ENCODE results near the gene FOXD2.

Gene FOXD2

DNA sequence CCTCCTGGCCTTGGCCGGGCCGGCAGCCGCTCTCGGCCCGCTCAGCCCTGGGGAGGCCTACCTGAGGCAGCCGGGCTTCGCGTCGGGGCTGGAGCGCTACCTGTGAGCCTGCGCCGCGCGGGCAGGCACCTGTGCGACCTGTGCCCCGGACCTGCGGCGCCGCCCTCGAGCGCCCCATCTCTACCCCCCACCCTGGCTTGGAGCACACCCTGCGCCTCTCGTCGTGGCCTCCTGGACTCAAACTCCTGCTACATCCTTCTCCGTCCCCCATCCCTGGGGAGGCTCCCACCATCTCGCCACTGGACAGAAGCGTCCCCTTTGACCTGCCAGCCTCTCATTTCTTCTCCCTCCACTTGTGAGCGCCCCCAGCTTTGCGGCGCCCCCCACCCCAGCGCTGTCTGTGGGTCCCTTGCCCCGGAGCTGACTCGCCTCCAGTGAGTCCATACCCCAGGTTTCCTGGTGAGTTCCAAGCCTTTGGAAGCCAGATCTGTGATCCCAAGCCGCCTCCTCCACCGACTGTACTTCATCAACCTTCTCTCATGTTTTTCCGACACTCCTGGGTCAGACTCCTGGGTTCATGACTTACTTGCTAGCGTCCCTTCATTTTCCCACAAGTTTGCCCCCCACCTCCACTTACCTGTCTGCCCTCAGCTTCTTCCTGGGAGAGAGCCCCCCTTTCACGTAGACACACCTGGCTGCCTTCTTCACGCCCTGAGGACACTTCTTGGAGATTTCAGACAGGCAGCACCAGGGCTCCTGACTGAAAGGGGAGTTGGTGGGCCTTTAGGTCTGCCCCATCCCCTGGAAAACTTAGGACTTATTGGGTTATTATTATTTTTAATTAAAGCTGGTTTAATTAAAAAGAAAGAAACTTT is 20.4 kb upstream of the FOXD2 start:
- DNase-seq (ENCODE audit: low spot score), result no peak

DNA sequence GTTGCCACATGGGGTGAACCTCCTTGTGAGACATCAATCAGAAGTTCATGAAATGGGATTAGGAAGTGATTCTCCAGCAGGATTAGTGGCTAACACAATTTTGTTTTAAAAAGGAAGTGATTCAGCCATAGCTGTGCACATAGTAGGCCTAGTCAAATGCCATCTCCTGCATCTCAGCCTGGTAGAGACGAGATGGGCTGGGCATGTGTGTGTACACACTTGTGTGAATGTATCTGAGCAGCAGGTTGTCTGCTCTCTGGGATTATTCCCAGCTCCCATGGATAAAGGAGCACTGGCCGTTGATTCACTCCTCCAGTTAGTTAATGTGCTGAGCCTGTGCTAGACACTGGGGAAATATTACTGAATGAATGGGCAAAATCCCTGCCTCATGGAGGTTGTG is 19.7 kb upstream of the FOXD2 start:
- no peak for DNase-seq (ENCODE audit: low spot score)

DNA sequence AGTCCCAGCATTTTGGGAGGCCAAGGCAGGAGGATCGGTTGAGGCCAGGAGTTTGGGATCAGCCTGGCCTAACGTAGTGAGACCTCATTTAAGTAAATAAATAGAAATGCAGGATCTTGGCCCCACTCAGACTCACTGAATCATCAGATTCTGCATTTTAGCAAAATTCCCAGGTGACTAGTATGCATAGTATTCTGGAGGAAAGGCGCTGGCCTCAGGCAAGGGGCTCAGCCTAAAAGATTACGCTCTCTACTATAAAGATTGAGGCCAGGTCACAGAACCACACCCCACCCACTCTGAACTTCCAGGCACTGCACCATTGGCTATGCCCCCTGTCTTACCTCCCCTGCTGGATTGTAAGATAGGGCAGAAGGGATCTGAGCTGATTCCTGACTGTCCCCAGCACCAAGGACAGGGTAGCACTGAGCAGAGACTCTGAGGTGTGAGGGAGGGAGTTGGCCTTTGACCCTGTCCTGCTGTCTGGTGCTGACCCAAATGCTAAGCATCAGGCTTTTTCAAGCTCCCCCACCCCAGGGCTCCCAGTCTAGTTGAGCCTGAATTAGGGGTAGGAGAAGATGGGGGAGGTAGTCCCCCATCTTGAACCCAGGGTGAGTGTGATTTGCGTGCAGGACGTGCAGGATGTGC is 19.0 kb upstream of the FOXD2 start:
- no peak for DNase-seq (ENCODE audit: low spot score)

DNA sequence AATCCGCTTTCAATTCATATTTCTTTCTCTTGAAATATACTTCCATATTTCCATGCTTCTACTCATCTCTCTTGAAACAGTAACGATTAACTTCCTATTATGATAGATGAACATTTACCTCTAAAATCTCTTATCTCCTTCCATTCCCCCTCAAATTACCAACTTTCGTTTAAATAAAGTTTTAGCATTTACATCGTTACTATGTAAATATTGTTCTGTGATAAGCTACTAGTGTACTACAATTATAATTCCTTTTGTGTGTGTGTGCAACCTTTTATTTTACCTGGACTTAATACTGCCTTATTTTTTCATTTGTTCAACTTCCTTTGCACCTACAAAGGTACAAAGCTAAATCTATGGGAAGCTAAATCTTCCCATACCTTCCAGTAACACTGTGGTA is 17.3 kb upstream of the FOXD2 start:
- DNase-seq (ENCODE audit: low spot score), result no peak

DNA sequence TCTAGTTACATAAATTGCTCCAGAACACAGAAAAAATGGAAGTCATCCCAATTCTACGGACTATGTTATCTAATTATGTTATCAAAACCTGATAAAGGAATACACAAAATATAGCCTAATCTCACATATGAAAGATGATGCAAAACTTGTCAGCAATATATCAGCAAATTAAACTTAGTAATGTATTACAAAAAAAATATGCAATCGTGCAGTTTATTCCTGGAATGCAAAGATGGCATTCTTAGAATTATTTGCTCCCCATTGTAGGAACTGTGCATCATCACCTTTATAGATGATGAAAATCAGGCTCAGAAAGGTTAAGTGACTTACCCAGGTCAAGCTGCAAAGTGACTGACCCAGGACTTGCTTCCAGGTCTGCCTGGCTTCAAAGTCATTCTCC is 14.0 kb upstream of the FOXD2 start:
- DNase-seq (ENCODE audit: low spot score), result no peak

DNA sequence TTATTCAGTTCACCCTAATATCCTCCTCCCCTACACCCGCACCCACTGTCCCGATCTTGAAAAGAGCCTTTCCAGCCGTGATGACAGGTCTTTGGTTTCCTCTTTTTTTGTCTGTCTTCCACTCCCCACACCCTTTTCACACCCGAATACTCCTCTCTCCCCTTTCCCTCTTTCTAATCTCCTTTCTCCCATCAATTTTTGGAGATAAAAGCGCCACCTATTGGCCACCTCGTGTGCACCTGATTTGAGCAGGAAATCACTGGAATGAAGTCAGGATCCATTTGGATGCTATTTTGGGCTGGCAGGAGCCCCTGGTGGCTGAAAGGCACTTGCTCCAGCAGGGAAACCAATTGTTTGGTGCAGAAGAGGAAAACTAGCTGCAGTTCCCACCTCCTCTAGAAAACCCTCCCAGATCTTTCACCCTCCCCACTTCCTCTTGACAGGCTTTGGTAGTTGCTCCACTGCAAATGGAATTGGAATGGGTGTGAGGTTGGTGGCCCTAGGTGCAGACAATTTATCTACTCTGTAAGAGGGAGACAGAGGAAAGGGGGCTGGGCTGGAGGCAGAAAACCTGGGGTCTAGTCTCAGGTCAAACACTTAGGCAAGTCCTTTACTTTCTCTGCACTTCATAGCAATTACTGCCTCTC is 13.4 kb upstream of the FOXD2 start:
- peak; percentile 19 for DNase-seq (ENCODE audit: low spot score)

DNA sequence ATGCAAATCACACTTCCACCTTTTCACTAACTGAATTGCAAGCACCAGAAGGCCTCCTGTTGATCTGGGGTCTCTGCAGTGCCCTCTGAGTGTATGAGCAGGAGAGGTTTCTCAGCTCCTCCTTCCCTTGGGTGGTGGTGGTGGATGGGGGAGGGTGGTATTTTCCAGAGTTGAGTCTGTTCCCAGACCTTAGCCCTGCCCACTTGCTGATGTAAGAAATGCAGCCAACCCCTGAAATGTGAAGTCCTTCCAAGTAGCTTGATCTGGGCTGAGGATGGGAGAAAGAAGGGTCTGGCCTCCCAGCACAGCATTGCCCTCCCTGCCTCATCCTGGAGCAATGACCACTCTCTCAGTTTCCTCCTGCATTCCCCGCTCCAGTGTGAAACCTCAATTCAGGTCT is 6.3 kb upstream of the FOXD2 start:
- no peak for DNase-seq (ENCODE audit: low spot score)

DNA sequence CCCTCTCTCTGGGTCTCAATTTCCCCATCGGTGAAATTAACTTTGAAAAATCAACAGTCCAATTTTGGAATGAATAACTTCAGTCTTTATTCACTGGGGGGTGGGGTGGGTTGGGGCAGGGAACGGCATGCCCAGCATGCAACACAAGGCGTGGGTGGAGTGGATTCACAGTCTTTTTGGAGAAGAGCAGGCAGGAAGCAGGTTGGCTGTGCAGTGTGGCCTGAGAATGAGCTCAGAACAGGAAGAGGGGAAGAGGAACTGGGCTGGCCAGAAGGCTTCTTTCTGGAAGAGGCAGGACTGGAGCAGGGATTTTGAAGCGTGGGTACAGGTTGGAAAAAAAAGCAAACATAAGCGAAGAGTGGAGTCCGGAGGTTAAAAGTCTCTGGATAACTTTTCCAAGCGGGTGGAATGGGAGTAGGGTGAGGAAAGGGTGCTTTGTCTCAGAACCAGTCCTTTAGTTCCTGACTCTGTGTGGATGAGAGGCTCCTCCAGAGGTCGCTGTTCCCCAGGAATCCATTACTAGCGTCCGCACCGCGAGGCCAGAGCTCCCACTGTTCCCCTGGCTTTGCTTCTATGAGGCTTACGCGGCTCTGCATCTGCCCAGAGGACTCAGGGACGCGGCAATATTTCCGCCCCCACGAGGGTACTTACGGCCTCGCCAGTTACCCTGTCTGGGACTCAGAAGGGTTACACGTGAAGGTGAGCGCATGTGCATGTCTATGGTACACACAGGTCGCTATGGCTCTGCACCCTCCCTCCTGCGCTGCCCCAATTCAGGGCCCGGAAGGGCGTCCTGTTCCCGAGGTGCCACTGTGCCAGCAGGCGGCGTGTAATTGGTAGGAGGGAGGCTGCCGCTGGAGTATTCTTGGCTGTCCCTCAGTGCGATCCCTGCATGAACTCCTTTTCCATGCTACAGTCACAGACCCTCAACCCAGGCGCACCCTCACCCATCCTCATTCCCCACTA is 5.5 kb upstream of the FOXD2 start:
- peak; percentile 57 for DNase-seq (ENCODE audit: low spot score)

DNA sequence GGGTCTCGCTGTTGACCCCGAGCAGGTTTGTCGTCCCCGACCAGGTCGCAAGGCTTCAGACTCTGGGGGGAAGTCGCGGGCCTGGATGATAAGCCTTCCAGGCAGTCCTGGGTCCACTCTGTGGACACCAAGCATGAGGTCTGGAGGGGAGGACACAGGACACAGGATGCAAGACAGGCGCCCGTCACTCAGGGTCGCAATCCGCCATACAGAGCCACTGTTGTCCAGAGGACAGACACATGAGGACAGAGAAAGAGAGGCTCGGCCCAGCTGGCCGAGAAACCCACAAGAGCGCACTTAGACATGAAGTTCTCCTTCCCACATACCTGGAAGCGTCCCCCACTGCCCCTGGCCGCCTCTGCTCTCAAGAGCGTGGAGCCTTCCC is 4.8 kb upstream of the FOXD2 start:
- DNase-seq (ENCODE audit: low spot score), result no peak

DNA sequence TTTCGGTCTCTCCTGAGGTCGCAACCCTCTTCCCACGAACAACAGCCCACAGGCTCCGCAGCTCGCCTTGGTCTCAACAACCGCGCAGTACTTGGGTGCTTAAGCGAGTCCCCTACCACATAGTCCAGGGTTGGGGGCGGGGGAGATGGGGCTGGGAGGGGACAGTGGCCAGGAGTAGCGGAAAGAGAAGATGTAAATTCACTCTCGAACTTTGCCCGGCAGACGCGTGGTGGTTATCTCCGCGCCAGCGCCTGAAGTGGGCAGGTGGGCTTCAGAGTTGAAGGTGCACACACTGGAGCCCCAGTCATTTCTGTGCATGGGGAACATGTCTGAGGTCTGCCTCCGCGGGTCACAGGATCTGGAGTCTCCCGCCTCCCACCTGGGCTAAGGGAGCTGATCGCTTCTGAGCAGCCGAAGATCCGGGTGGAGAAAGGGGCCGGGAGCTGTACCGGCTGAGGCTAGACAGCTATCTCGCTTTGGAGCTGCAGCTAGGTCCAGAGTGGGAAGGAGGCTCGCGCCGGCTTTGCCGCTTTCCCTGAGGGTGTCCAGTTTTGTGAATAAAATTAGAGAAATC is 4.3 kb upstream of the FOXD2 start:
- DNase-seq (ENCODE audit: low spot score), result no peak

DNA sequence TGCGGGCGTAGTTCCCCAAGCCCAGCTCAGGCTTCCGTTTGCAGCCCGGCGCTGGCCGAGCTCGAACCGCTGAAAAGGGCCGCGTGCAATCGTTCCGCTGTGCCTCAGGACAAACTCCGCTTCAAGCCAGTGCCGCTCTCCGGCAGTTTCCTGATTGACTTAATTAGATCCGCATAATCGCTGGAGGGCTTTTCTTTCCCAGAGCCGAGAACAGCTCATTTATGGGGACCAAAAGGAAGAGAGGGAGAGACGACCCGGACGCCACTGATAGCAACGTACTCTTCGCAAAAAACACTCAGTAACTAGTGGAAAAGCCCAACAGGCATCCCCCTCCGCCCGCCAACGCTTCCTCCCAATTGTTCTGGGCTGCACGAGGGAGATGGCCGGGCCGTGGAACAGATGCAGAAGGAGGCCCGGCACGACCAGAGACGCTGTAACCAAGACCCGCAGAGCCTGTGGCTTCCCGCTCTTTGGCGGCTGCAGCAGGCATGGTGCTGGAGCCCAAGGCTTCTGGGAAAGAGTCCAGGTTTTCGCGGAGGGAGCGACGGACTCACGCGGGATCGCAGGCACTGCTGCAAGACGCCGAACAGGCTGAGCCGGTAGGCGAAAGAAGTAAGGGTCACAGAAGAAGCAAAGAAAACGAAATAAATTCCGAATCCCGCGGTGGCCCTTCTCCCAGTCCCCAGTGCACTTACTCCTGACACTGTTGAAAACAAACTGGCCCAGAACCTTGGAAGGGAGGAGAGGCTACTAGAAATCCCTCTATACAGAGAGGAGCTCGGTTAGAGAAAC is 3.6 kb upstream of the FOXD2 start:
- DNase-seq (ENCODE audit: low spot score), result no peak

DNA sequence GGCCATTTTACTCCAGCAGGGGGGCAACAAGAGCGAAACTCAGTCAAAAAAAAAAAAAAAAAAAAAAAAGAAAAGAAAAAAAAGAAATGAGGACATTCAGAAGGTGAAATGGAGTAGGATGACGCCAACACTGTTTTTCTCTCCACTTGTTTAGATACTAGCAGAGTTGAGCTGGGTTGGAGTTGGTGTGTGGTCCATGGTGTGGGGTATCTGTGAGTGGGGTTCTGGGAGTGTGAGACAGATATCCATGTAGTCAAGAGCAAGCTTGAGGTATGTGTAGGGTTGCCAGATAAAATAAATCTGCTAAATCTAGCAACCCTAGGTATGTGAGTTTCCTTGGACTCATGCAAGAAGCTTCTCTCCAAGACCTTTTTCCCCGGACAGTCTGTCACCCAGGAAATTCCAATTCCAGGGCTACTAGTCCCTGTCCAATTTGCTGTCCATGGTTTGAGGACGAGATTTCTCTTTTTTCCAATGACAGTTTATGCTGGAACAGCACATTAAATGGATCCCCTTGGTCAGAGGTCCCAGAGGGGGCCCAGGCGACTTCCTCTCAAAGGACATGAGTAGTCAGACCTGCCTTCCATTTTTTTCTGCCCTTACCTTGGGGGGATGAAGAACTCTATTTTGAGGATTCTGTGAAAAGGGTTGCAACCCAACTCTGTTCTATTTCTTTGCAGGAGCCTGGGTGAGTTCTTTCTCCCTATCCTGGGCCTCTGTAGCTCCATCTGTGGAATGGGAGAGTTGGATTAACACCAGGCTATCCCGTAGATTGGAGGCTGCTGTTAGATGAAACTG is 2.1 kb upstream of the FOXD2 start:
- DNase-seq (ENCODE audit: low spot score), result no peak

DNA sequence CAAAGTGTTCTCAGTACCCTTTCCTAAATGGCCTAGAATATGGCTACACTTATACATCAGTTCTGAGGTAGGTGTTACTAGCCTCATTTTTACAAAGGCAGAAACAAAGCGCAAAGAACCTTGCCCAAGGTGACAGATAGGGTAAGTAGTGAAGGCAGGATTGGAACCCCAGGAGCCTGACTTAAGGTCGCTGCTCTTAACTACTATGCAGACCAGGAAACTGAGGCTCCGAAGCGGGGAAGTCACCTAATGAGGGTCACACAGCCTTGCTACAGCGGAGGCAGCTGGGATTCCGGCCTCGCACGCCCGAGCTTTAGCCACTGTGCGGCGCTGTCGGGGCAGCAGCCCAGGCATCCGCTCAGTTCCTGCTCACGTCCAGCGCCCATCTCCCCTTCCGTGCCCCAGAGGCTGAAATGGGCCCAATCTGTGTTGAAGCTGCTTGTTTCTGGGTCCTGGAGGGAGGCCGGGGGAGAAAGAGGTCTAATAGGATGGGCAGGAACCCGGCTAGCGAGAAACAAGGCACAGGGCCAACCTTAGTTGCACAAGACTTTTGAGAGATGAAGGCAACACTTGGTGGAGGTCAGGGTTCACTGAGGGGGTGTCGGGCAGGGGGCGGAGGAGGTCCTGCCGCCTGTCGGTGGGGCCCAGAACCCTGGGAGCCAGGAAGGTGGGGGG is 1.4 kb upstream of the FOXD2 start:
- peak; percentile 76 for DNase-seq (ENCODE audit: low spot score)

DNA sequence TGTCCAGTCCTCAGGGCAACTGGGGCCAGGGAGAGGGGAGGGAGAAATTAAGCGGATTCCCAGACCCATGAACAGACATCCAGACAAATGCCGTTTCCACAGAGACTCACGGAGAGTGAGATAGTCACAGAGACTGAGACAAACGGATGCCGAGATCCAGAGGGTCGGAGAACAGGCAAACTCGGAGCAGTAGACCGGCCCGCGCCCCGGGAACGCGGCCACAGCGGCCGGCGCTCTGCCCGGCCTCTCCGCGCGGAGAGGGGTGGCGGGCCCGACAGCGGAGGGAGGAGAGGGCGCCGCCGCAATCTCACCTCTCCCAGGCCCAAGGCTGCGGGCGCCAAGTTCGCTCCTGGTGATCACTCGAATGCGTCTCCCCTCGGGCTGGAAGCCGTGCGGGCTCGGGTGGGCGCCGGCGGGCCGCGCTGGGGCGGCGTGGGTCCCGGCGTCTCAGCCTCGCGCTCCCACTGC is 831 bp upstream of the FOXD2 start:
- no peak for DNase-seq (ENCODE audit: low spot score)

DNA sequence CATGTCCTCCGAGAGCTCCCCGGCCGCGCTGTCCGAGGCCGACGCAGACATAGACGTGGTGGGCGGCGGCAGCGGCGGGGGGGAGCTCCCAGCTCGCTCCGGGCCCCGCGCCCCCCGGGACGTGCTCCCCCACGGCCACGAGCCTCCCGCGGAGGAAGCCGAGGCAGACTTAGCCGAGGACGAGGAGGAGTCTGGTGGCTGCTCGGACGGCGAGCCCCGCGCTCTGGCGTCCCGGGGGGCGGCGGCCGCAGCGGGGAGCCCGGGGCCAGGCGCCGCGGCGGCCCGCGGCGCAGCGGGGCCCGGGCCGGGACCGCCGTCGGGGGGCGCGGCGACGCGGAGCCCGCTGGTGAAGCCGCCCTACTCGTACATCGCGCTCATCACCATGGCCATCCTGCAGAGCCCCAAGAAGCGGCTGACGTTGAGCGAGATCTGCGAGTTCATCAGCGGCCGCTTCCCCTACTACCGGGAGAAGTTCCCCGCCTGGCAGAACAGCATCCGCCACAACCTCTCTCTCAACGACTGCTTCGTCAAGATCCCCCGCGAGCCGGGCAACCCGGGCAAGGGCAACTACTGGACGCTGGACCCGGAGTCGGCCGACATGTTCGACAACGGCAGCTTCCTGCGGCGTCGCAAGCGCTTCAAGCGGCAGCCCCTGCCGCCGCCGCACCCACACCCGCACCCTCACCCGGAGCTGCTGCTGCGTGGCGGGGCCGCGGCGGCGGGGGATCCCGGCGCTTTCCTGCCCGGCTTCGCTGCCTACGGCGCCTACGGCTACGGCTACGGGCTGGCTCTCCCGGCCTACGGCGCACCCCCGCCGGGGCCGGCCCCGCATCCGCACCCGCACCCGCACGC is 547 bp downstream of the FOXD2 start:
- DNase-seq (ENCODE audit: low spot score), result peak; percentile 32

DNA sequence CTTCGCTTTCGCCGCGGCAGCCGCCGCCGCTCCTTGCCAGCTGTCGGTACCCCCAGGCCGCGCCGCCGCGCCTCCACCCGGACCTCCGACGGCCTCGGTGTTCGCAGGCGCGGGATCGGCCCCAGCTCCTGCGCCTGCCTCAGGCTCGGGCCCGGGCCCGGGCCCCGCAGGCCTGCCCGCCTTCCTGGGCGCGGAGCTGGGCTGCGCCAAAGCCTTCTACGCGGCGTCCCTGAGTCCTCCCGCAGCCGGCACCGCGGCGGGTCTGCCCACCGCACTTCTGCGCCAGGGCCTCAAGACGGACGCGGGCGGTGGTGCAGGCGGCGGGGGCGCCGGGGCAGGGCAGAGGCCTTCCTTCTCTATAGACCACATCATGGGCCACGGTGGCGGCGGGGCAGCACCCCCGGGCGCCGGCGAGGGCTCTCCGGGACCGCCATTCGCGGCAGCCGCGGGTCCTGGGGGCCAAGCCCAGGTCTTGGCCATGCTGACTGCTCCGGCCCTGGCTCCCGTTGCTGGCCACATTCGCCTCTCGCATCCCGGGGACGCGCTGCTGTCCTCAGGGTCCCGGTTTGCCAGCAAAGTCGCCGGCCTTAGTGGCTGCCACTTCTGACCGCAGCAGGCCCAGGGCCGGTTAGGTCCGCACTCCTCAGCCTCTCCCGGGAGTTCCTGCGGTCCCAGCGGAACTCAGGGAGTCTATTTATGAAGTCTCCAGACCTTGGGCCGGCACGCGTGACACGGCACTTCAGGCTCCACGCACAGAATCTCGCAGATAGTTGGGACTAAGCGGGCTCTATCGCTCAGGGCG is 1.4 kb downstream of the FOXD2 start:
- no peak for DNase-seq (ENCODE audit: low spot score)

DNA sequence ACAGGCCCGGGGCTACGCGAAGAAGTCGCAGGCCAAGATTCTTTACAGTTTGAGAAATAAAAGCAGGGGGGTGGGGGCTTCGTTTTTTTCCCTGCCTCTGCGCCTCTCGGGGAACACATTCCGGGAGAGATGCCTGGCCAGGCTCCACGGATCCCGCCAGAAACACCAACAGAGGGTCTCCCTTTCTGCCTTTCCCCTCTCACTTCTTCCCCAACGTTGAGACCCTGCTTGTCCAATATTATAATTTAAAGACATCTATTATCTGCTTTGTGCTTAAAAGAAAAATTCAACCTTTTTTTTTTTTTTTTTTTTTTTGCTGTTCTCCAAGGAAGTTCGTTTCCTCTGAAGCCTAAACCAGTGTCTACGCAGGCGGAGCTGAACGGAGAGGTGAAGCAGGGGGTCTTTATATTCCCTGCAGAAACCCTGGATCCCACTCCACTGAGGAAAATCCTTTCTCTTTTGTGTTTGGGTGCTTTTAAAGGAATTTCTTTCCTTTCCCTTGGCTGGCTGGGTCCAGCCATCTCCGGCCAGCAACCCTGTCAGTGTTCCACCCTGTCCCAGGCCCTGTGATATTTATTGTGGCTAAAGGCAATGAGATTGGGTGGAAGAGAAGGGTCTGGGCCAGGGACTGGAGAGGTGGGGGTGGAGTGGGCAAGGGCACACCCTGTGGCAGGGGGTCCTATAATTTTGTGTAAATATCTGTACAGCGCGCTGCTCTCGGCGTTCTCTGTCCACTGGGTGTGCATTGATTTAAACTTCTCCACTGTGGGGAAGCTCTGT is 2.2 kb downstream of the FOXD2 start:
- DNase-seq (ENCODE audit: low spot score), result no peak
